Gastrocnemius medialis (tissue), 4 donors: ENCODE results near the gene MSI2.

Source experiments
- POLR2A ChIP-seq, 2 donors: fragments of 450-650 bp; IDR thresholded peaks; one replicate each; pipeline ENCODE4 v1.6.1; 2017; ENCODE audit warnings: antibody characterized with exemption in 2 of 2, mild to moderate bottlenecking in 2 of 2, moderate library complexity in 2 of 2
- TF ChIP-seq, protein P1 (sequence below), 5 experiments: fragments of 450-650 bp in 3 of 5; fragments of 200-600 bp in 2 of 5; sonication (generic) in 2 of 5; IDR thresholded peaks in 4 of 5; conservative IDR thresholded peaks in 1 of 5; 1 replicate in 4 of 5; 2 replicates in 1 of 5; pipeline ENCODE4 v1.5.1; 2016 to 2019; ENCODE audit warnings: antibody characterized with exemption in 5 of 5, mild to moderate bottlenecking in 3 of 5, moderate library complexity in 3 of 5

DNA sequence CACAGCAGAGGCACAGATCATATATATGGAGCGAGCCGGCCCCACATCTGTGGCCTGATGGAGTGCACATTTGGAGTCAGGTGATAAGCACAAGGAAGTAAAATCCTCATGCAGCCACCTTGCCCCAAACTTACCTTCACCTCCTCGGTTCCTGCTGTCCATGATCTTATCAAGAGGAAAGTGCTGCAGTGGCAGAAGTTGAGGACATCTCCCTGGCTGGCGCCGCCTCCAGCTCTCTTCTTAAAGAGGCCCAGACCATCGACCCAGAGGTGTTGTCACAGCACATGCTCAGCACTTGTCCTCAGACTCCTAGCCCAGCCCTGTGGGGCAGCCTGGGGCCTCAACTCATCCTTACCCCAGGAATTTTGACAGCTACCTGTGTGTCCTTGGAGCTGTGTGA lies 276.2 kb downstream of the MSI2 start:
- TF ChIP-seq, protein P1, sequence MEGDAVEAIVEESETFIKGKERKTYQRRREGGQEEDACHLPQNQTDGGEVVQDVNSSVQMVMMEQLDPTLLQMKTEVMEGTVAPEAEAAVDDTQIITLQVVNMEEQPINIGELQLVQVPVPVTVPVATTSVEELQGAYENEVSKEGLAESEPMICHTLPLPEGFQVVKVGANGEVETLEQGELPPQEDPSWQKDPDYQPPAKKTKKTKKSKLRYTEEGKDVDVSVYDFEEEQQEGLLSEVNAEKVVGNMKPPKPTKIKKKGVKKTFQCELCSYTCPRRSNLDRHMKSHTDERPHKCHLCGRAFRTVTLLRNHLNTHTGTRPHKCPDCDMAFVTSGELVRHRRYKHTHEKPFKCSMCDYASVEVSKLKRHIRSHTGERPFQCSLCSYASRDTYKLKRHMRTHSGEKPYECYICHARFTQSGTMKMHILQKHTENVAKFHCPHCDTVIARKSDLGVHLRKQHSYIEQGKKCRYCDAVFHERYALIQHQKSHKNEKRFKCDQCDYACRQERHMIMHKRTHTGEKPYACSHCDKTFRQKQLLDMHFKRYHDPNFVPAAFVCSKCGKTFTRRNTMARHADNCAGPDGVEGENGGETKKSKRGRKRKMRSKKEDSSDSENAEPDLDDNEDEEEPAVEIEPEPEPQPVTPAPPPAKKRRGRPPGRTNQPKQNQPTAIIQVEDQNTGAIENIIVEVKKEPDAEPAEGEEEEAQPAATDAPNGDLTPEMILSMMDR (IDR thresholded peaks at IDR 0.05 in 4 of 5, conservative IDR thresholded peaks at IDR 0.05 in 1 of 5) = no peak
- TF ChIP-seq POLR2A (IDR thresholded peaks at IDR 0.05) = no peak
